ENCODE data around the gene ARHGAP42.

DNA sequence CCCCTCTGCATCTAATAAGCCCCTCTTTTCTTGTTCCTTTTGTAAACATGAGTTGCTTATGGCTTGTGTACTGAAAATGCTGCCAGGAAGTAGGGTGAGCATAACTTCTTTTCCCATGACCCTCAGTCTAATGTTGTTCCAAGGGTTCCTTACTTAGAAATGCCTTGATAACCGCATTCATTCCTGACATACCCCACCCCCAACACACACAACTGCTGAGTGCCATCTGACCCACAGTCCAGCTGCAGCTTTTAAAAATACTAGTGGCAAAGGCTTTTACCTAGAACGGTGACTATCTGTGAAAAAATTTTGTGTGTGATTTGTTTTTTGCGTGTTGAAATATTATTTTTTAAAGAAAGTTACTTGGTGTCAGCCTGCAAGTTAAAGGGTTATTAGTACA, 52.6 kb downstream of the ARHGAP42 start:
- TF ChIP-seq POLR2AphosphoS5 (IDR thresholded peaks at IDR 0.05) (peak in 2 of 3 donors; percentile 26 to 52), POLR2A (IDR thresholded peaks at IDR 0.05) (no peak)
- TF ChIP-seq, protein P1, sequence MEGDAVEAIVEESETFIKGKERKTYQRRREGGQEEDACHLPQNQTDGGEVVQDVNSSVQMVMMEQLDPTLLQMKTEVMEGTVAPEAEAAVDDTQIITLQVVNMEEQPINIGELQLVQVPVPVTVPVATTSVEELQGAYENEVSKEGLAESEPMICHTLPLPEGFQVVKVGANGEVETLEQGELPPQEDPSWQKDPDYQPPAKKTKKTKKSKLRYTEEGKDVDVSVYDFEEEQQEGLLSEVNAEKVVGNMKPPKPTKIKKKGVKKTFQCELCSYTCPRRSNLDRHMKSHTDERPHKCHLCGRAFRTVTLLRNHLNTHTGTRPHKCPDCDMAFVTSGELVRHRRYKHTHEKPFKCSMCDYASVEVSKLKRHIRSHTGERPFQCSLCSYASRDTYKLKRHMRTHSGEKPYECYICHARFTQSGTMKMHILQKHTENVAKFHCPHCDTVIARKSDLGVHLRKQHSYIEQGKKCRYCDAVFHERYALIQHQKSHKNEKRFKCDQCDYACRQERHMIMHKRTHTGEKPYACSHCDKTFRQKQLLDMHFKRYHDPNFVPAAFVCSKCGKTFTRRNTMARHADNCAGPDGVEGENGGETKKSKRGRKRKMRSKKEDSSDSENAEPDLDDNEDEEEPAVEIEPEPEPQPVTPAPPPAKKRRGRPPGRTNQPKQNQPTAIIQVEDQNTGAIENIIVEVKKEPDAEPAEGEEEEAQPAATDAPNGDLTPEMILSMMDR (IDR thresholded peaks at IDR 0.05) = no peak

Measured in stomach (tissue), 4 donors.